IMR-90 (cell line): Measurements from ENCODE around the gene ARVCF. TPM values are rescaled to one million over a fixed set of nuclear protein-coding genes. Genes with fewer than 3 reads are reported as not detected.

ENCODE experiments used
- ATAC-seq: fragments of 200-7000 bp; cut with Tn5 transposase; 2 replicates; pipeline ENCODE4 v1.9.1; 2020; ENCODE audit warnings: low read depth, mild to moderate bottlenecking, moderate library complexity
- BruUV-seq: library from RNA; stranded (reverse); fragments of 400-500 nt; replicated peaks from 2 replicates; lab custom pipeline; 2021; lab: Mats Ljungman, UMichigan
- CTCF ChIA-PET: fragments of 300-600 bp; formaldehyde crosslinking; extraction: SDS; loops from one replicate; lab custom pipeline; 2021; ENCODE audit warnings: antibody characterized with exemption; lab: Yijun Ruan, JAX
- POLR2A ChIA-PET: fragments of 300-600 bp; sonication (Branson Sonifier 250); formaldehyde crosslinking; loops from one replicate; lab custom pipeline; 2022; ENCODE audit warnings: antibody characterized with exemption; ENCODE audit not compliant: unreplicated experiment; lab: Charles Lee
- DNase-seq: peaks from one replicate; pipeline ENCODE4 v3.0.0; 2013
- H2AFZ ChIP-seq: replicated peaks from 2 replicates; pipeline ENCODE3; 2013; ENCODE audit warnings: low read length, mild to moderate bottlenecking; ENCODE audit not compliant: poor library complexity
- H2AK5ac ChIP-seq: 2 replicates; pipeline ENCODE4 v1.6.1; 2013; ENCODE audit warnings: low read depth, low read length, inconsistent platforms
- H2AK9ac ChIP-seq: replicated peaks from 2 replicates; pipeline ENCODE3; 2013; ENCODE audit warnings: mild to moderate bottlenecking, low read depth, low read length, moderate library complexity; ENCODE audit not compliant: poor library complexity
- H2BK120ac ChIP-seq: 2 replicates; pipeline ENCODE4 v1.6.1; 2013; ENCODE audit warnings: low read depth, low read length, inconsistent platforms
- H2BK15ac ChIP-seq: 3 replicates; pipeline ENCODE4 v1.6.1; 2013; ENCODE audit warnings: low read depth, low read length, inconsistent platforms
- H2BK20ac ChIP-seq: 2 replicates; pipeline ENCODE4 v1.6.1; 2013; ENCODE audit warnings: low read depth, mild to moderate bottlenecking, inconsistent platforms, low read length, moderate library complexity
- H2BK5ac ChIP-seq: 2 replicates; pipeline ENCODE4 v1.6.1; 2013; ENCODE audit warnings: mild to moderate bottlenecking, low read depth, low read length, inconsistent platforms; ENCODE audit not compliant: poor library complexity, severe bottlenecking
- H3K14ac ChIP-seq: replicated peaks from 2 replicates; pipeline ENCODE4 v1.6.1; 2013; ENCODE audit warnings: low read depth, low read length, inconsistent platforms
- H3K18ac ChIP-seq: 2 replicates; pipeline ENCODE4 v1.6.1; 2013; ENCODE audit warnings: low read depth, low read length, control low read depth
- H3K23ac ChIP-seq: 2 replicates; pipeline ENCODE4 v1.6.1; 2013; ENCODE audit warnings: low read depth, low read length, inconsistent platforms
- H3K27ac ChIP-seq: 2 replicates; pipeline ENCODE4 v1.5.1; 2013; ENCODE audit warnings: mild to moderate bottlenecking, control low read depth, low read length; ENCODE audit not compliant: insufficient read depth
- H3K27me3 ChIP-seq: 2 replicates; pipeline ENCODE4 v1.6.1; 2013; ENCODE audit warnings: low read length; ENCODE audit not compliant: control insufficient read depth, insufficient read depth
- H3K36me3 ChIP-seq: 2 replicates; pipeline ENCODE4 v1.6.1; 2013; ENCODE audit warnings: low read length, mixed read lengths; ENCODE audit not compliant: control insufficient read depth, insufficient read depth
- H3K4ac ChIP-seq: 2 replicates; pipeline ENCODE4 v1.6.1; 2013; ENCODE audit warnings: low read depth, low read length, inconsistent platforms
- H3K4me1 ChIP-seq: 2 replicates; pipeline ENCODE4 v1.6.1; 2013; ENCODE audit warnings: low read length, mixed read lengths; ENCODE audit not compliant: control insufficient read depth, insufficient read depth
- H3K4me2 ChIP-seq: 2 replicates; pipeline ENCODE4 v1.6.1; 2013; ENCODE audit warnings: low read depth, mild to moderate bottlenecking, control low read depth, low read length, moderate library complexity
- H3K4me3 ChIP-seq: 2 replicates; pipeline ENCODE4 v1.5.1; 2013; ENCODE audit warnings: low read depth, mild to moderate bottlenecking, control low read depth, low read length, moderate library complexity; ENCODE audit not compliant: insufficient read depth
- H3K56ac ChIP-seq: 2 replicates; pipeline ENCODE4 v1.6.1; 2013; ENCODE audit warnings: low read length, inconsistent platforms; ENCODE audit not compliant: insufficient read depth; ENCODE audit errors: extremely low read depth
- H3K79me1 ChIP-seq, 2 experiments: 2 replicates each; pipeline ENCODE4 v1.6.1; 2013; ENCODE audit warnings: low read length in 2 of 2, inconsistent platforms in 1 of 2, low read depth in 1 of 2
- H3K9ac ChIP-seq: 2 replicates; pipeline ENCODE4 v1.6.1; 2013; ENCODE audit warnings: low read depth, low read length, control low read depth
- H3K9me1 ChIP-seq: 2 replicates; pipeline ENCODE4 v1.6.1; 2013; ENCODE audit warnings: low read length, inconsistent platforms; ENCODE audit not compliant: insufficient read depth
- H3K9me3 ChIP-seq: 2 replicates; pipeline ENCODE4 v1.6.1; 2013; ENCODE audit warnings: low read length; ENCODE audit not compliant: control insufficient read depth, insufficient read depth
- H4K20me1 ChIP-seq: 2 replicates; pipeline ENCODE4 v1.6.1; 2013; ENCODE audit warnings: low read length, inconsistent platforms; ENCODE audit not compliant: insufficient read depth
- H4K5ac ChIP-seq: 2 replicates; pipeline ENCODE4 v1.6.1; 2013; ENCODE audit warnings: mild to moderate bottlenecking, low read depth, low read length, control low read depth
- H4K8ac ChIP-seq, 2 experiments: 2 replicates each; pipeline ENCODE4 v1.6.1; 2013; ENCODE audit warnings: low read depth in 2 of 2, low read length in 2 of 2, control low read depth in 1 of 2, inconsistent platforms in 1 of 2
- H4K91ac ChIP-seq: 2 replicates; pipeline ENCODE4 v1.6.1; 2013; ENCODE audit warnings: low read depth, low read length, inconsistent platforms; ENCODE audit not compliant: insufficient read depth
- BHLHE40 ChIP-seq: fragments of 150-350 bp; IDR thresholded peaks from 2 replicates; pipeline ENCODE4 v1.6.1; 2016; ENCODE audit warnings: mild to moderate bottlenecking, low read depth, low read length
- CEBPB ChIP-seq: IDR thresholded peaks from 2 replicates; pipeline ENCODE4 v1.6.1; 2012; ENCODE audit warnings: low read depth, low read length, improper control_type of control experiment
- CHD1 ChIP-seq: IDR thresholded peaks from 2 replicates; pipeline ENCODE4 v1.6.1; 2012; ENCODE audit warnings: low read depth, low read length, improper control_type of control experiment
- FOS ChIP-seq: fragments of 150-350 bp; IDR thresholded peaks from 2 replicates; pipeline ENCODE4 v1.6.1; 2016; ENCODE audit warnings: low read depth, low read length
- MXI1 ChIP-seq: IDR thresholded peaks from 2 replicates; pipeline ENCODE4 v1.6.1; 2012; ENCODE audit warnings: low read depth, mild to moderate bottlenecking, low read length, moderate library complexity, borderline replicate concordance
- POLR2A ChIP-seq: IDR thresholded peaks from 2 replicates; pipeline ENCODE4 v1.6.1; 2012; ENCODE audit warnings: mild to moderate bottlenecking, low read depth, low read length
- RAD21 ChIP-seq: IDR thresholded peaks from 2 replicates; pipeline ENCODE4 v1.6.1; 2012; ENCODE audit warnings: low read length, improper control_type of control experiment
- RCOR1 ChIP-seq: IDR thresholded peaks from 2 replicates; pipeline ENCODE4 v1.6.1; 2012; ENCODE audit warnings: mild to moderate bottlenecking, low read length, improper control_type of control experiment; ENCODE audit not compliant: insufficient replicate concordance
- SMC3 ChIP-seq: fragments of 150-350 bp; IDR thresholded peaks from 2 replicates; pipeline ENCODE4 v1.6.1; 2016; ENCODE audit warnings: low read depth, mild to moderate bottlenecking, antibody characterized with exemption, low read length, moderate library complexity
- WGBS, 2 experiments: methylation state at CpG; one replicate each; pipeline versions ENCODE4 v1.1.5 to v1.1.7; 2013; ENCODE audit warnings: missing lambda C conversion rate in 2 of 2; ENCODE audit not compliant: insufficient read length in 1 of 2; ENCODE audit errors: extremely low coverage in 2 of 2; 5-methylcytosine and 5-hydroxymethylcytosine counted together
- dilution Hi-C: fragments of 300-500 bp; cut with HindIII; formaldehyde crosslinking; loops from one replicate; pipeline ENCODE4 v1.14.3; 2018; ENCODE audit warnings: low sequenced_read_pairs; ENCODE audit not compliant: unreplicated experiment
- in situ Hi-C: fragments of 300-500 bp; cut with MboI; formaldehyde crosslinking; loops from 3 replicates; pipeline ENCODE4 v1.14.3; 2019; ENCODE audit warnings: low sequenced_read_pairs, inconsistent platforms, mixed read lengths
- intact Hi-C: fragments of 100-400 bp; cut with micrococcal nuclease; formaldehyde crosslinking; loops from 2 replicates; pipeline ENCODE4 v1.10.0; 2022
- polyA plus RNA-seq, 3 experiments: library from polyadenylated mRNA; depleted of rRNA; stranded (reverse); fragments of >200 nt; gene quantifications; 2 replicates each; pipeline ENCODE4 v1.2.3, GENCODE V29; 2012; ENCODE audit warnings: low replicate concordance in 1 of 3
- total RNA-seq: library from RNA; depleted of rRNA; stranded (reverse); fragments of >200 nt; gene quantifications from 2 replicates; pipeline ENCODE4 v1.2.3, GENCODE V29; 2012
- TF ChIP-seq, protein P1 (sequence below): fragments of 150-350 bp; IDR thresholded peaks from 2 replicates; pipeline ENCODE4 v1.6.1; 2016; ENCODE audit warnings: low read depth, mild to moderate bottlenecking, low read length, moderate library complexity, borderline replicate concordance
- TF ChIP-seq, protein P2 (sequence below): conservative IDR thresholded peaks from 2 replicates; pipeline ENCODE4 v1.5.1; 2012; ENCODE audit warnings: mild to moderate bottlenecking, low read depth, low read length, improper control_type of control experiment
- TF ChIP-seq, protein P3 (sequence below): fragments of 150-350 bp; IDR thresholded peaks from 2 replicates; pipeline ENCODE4 v1.6.1; 2017; ENCODE audit warnings: mild to moderate bottlenecking, antibody characterized with exemption, low read length, low read depth

Gene ARVCF
- total and polyA plus RNA-seq, 2 of the 4 experiments (the other 2 are of a cell fraction) = 8.6 to 14.1 TPM

DNA sequence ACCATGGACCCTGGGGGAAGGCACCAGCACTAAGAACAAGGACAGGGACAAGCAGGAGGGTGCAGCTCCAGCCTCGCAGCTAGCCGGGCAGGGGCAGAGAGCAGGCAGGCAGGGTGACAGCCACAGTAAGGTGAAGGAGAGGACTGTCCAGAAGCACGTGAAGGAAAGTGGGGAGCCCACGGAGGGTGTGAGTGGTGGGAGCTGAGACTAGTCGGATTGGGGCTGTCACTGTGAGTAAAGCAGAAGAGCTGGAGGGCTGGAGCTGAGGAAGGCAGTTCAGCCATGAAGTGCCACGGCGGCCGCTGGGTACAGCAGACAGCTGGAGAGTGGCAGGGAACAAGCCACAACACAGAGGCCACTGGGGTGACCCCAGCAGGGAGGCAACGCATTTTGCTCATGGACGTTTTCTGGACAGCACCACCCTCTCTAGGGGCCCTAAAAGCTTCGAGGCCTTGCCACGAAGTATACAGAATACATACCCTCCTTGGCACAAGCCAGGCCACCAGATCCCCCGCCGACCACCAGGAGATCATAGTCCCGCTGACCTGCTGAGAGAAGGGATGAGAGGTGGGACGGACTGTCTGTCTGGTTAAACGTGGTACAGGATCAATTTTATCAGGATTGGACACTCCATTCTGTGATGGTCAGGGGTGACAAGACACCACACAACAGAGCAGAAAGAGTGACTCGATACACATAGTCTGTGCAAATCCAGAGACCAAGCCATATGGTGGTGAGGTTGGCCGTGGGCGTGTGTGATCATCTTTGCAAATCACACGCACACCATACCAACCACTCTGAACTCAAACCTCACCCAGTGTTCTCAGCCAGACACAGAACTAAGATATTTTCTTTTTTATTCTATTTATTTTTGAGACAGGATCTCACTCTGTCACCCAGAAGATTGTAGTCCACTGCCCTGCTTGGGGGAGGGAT lies 85.8 kb downstream of the ARVCF start:
- no peak for TF ChIP-seq POLR2A
- no peak for TF ChIP-seq RAD21
- TF ChIP-seq, protein P1, sequence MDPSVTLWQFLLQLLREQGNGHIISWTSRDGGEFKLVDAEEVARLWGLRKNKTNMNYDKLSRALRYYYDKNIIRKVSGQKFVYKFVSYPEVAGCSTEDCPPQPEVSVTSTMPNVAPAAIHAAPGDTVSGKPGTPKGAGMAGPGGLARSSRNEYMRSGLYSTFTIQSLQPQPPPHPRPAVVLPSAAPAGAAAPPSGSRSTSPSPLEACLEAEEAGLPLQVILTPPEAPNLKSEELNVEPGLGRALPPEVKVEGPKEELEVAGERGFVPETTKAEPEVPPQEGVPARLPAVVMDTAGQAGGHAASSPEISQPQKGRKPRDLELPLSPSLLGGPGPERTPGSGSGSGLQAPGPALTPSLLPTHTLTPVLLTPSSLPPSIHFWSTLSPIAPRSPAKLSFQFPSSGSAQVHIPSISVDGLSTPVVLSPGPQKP = no peak
- TF ChIP-seq, protein P2, sequence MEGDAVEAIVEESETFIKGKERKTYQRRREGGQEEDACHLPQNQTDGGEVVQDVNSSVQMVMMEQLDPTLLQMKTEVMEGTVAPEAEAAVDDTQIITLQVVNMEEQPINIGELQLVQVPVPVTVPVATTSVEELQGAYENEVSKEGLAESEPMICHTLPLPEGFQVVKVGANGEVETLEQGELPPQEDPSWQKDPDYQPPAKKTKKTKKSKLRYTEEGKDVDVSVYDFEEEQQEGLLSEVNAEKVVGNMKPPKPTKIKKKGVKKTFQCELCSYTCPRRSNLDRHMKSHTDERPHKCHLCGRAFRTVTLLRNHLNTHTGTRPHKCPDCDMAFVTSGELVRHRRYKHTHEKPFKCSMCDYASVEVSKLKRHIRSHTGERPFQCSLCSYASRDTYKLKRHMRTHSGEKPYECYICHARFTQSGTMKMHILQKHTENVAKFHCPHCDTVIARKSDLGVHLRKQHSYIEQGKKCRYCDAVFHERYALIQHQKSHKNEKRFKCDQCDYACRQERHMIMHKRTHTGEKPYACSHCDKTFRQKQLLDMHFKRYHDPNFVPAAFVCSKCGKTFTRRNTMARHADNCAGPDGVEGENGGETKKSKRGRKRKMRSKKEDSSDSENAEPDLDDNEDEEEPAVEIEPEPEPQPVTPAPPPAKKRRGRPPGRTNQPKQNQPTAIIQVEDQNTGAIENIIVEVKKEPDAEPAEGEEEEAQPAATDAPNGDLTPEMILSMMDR = no peak
- no peak for TF ChIP-seq SMC3
- no peak for TF ChIP-seq FOS
- no peak for TF ChIP-seq CEBPB
- TF ChIP-seq MXI1 = no peak
- no peak for TF ChIP-seq BHLHE40
- TF ChIP-seq, protein P3, sequence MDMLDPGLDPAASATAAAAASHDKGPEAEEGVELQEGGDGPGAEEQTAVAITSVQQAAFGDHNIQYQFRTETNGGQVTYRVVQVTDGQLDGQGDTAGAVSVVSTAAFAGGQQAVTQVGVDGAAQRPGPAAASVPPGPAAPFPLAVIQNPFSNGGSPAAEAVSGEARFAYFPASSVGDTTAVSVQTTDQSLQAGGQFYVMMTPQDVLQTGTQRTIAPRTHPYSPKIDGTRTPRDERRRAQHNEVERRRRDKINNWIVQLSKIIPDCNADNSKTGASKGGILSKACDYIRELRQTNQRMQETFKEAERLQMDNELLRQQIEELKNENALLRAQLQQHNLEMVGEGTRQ = no peak
- TF ChIP-seq CHD1 = no peak
- no peak for TF ChIP-seq RCOR1
- Histone ChIP-seq H3K79me1 (peaks cover 13 to 14% of the 10 kb centered on the region in 2 experiments; a peak in 3 of 4 replicates), H2AK5ac (no peak overlapping the region), H3K23ac (no peak overlapping the region), H4K91ac (0 out of 2 replicates have a peak overlapping the region, but pooled peaks have one; percentile 4), H4K8ac (no peak overlapping the region), H3K18ac (no peak overlapping the region), H3K9me1 (peaks cover 15% of the 10 kb centered on the region), H2AFZ (no peak overlapping the region), H3K9ac (no peak overlapping the region), H2BK15ac (no peak overlapping the region), H2AK9ac (no peak overlapping the region), H3K14ac (no peak overlapping the region), H3K27ac (no peak overlapping the region), H3K4me3 (no peak overlapping the region), H3K4me1 (no peaks in the 10 kb centered on the region), H2BK20ac (no peak overlapping the region), H3K27me3 (no peaks in the 10 kb centered on the region), H3K4ac (no peak overlapping the region), H3K36me3 (peaks cover 7% of the 10 kb centered on the region; the same call in 1 of the 2 replicates), H3K4me2 (no peak overlapping the region), H3K9me3 (peaks cover 2% of the 10 kb centered on the region; the same call in 1 of the 2 replicates), H3K56ac (no peak overlapping the region), H4K5ac (no peak overlapping the region), H4K20me1 (no peaks in the 10 kb centered on the region; the same call in 1 of the 2 replicates), H2BK5ac (no peak overlapping the region), H2BK120ac (no peak overlapping the region)
- in situ Hi-C loops = no loop called here
- dilution Hi-C loops = no loop called here
- ATAC-seq = no peak
- intact Hi-C loops = no loop called here
- WGBS, 2 experiments = 93% methylated on average over 9 of the region's 21 CpGs; no CpG with 5 or more reads in 1 of the 2 experiments
- POLR2A ChIA-PET = no interaction called here
- no TSS peak for BruUV-seq
- peak; percentile 10 for DNase-seq
- CTCF ChIA-PET = no interaction called here
